ENCODE data around the gene NOL8. TPM values are rescaled to one million over a fixed set of nuclear protein-coding genes. Genes with fewer than 3 reads are reported as not detected.

NOL8 gene
- total and polyA plus RNA-seq, 2 experiments from 2014 or later = 26.0 to 42.7 TPM

DNA sequence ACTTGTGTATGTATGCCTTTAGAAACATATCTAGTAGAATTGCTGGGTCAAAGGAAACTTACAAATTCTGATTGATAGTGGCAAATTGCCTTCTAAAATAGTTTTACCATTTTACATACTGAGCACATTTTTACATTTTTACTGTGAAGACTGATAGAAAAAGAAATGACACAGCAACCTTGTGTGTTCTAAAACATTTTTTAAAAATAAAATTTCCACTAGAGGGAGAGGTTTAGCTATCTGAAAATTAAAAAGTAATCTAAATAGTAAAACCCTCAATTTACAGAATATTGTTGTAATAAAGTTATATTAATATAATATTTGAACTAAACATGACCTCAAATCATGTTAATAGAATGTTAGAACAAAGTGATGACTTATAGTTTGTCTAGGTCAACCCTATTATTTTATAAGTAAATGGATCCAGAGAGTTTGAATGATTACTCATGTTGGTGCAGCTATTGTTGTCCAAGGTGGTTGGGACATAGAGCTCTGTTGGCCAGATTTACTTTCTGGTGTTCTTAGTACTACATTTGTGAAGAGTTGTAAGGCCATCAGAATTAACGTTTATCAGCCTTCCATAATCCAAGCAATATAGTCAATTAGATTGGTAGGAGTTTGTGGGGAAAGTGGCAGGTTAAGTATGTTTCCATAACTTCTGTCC is 17.8 kb upstream of the NOL8 start:
- Mint-ChIP-seq H3K4me1 (peaks cover 9% of the 10 kb centered on the region; the same call in 2 of the 3 replicates), H3K27ac (no peak overlapping the region), H3K27me3 (ENCODE audit: insufficient read depth, low read depth, poor library complexity) (peaks cover 3% of the 10 kb centered on the region), H3K4me3 (no peak overlapping the region), H3K9me3 (peaks cover 8% of the 10 kb centered on the region), H3K36me3 (ENCODE audit: low read depth) (peaks cover 44% of the 10 kb centered on the region)
- Histone ChIP-seq H3K27ac (ENCODE audit: low read depth) (no peak overlapping the region), H3K79me2 (replicated peaks; ENCODE audit: insufficient read depth) (no peaks in the 10 kb centered on the region), H4K20me1 (replicated peaks; ENCODE audit: insufficient read depth) (no peaks in the 10 kb centered on the region), H3K4me2 (no peak overlapping the region), H3K27me3 (ENCODE audit: insufficient read depth) (no peaks in the 10 kb centered on the region), H3K4me1 (ENCODE audit: insufficient read depth) (no peaks in the 10 kb centered on the region), H3K4me3 (no peak overlapping the region), H2AFZ (no peak overlapping the region), H3F3A (replicated peaks; ENCODE audit: low read depth) (no peaks in the 10 kb centered on the region), H3K36me3 (ENCODE audit: insufficient read depth) (peaks cover 23% of the 10 kb centered on the region), H3K9me2 (ENCODE audit: insufficient read depth) (no peaks in the 10 kb centered on the region)
- TF ChIP-seq ZNF331 (CRISPR knock-in tag; IDR thresholded peaks at IDR 0.05; ENCODE audit: low read depth) (no peak), EZH2 (IDR thresholded peaks at IDR 0.05; ENCODE audit: low read depth, unreplicated experiment) (no peak), CREB1 (CRISPR knock-in tag; IDR thresholded peaks at IDR 0.05; ENCODE audit: low read depth) (no peak), EZH2phosphoT487 (IDR thresholded peaks at IDR 0.05; ENCODE audit: unreplicated experiment) (no peak)
- TF ChIP-seq, protein P1, sequence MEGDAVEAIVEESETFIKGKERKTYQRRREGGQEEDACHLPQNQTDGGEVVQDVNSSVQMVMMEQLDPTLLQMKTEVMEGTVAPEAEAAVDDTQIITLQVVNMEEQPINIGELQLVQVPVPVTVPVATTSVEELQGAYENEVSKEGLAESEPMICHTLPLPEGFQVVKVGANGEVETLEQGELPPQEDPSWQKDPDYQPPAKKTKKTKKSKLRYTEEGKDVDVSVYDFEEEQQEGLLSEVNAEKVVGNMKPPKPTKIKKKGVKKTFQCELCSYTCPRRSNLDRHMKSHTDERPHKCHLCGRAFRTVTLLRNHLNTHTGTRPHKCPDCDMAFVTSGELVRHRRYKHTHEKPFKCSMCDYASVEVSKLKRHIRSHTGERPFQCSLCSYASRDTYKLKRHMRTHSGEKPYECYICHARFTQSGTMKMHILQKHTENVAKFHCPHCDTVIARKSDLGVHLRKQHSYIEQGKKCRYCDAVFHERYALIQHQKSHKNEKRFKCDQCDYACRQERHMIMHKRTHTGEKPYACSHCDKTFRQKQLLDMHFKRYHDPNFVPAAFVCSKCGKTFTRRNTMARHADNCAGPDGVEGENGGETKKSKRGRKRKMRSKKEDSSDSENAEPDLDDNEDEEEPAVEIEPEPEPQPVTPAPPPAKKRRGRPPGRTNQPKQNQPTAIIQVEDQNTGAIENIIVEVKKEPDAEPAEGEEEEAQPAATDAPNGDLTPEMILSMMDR (conservative IDR thresholded peaks at IDR 0.05; ENCODE audit: low read depth in 2 of 2) = no peak
- TF ChIP-seq, protein P2, sequence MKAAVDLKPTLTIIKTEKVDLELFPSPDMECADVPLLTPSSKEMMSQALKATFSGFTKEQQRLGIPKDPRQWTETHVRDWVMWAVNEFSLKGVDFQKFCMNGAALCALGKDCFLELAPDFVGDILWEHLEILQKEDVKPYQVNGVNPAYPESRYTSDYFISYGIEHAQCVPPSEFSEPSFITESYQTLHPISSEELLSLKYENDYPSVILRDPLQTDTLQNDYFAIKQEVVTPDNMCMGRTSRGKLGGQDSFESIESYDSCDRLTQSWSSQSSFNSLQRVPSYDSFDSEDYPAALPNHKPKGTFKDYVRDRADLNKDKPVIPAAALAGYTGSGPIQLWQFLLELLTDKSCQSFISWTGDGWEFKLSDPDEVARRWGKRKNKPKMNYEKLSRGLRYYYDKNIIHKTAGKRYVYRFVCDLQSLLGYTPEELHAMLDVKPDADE (IDR thresholded peaks at IDR 0.05) = no peak
- ATAC-seq = no peak
- no peak for DNase-seq (ENCODE audit: low spot score)

DNA sequence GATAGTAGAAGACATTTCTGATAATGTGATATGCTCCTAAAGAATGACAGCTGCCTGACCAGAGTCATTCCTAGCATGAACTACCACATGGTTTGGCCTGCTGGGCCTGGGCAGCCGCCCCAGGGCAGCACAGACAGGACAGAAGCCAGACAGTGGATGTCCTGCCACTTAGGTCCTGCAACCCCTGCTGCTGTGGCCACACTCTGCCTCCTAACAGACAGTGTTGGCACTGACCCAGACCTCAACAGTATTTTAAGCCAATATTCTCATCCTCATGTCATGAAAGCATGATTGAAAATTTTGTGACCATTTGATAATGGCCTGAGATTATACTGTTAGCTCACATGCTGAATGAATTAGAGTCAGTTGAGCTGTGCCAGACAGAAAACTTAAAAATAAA is 16.4 kb upstream of the NOL8 start:
- no peaks in the 10 kb centered on the region for H3K27me3 ChIP-seq (ENCODE audit: insufficient read depth)
- no peaks in the 10 kb centered on the region for H4K20me1 ChIP-seq (replicated peaks; ENCODE audit: insufficient read depth)
- Mint-ChIP-seq H3K4me1 (peaks cover 9% of the 10 kb centered on the region; the same call in 2 of the 3 replicates), H3K27me3 (ENCODE audit: insufficient read depth, low read depth, poor library complexity) (peaks cover 3% of the 10 kb centered on the region), H3K36me3 (ENCODE audit: low read depth) (peaks cover 48% of the 10 kb centered on the region), H3K4me3 (no peak overlapping the region; the same call in 2 of the 3 replicates), H3K9me3 (peaks cover 8% of the 10 kb centered on the region), H3K27ac (no peak overlapping the region)
- H2AFZ ChIP-seq = no peak overlapping the region
- DNase-seq (ENCODE audit: low spot score) (no peak), ATAC-seq (no peak)
- H3K79me2 ChIP-seq (replicated peaks; ENCODE audit: insufficient read depth) = no peaks in the 10 kb centered on the region
- no peak for TF ChIP-seq CREB1 (CRISPR knock-in tag; IDR thresholded peaks at IDR 0.05; ENCODE audit: low read depth)
- no peak overlapping the region for H3K4me3 ChIP-seq
- H3K27ac ChIP-seq (ENCODE audit: low read depth) = no peak overlapping the region
- H3K9me2 ChIP-seq (ENCODE audit: insufficient read depth) = no peaks in the 10 kb centered on the region
- H3K36me3 ChIP-seq (ENCODE audit: insufficient read depth) = peaks cover 23% of the 10 kb centered on the region
- H3K4me1 ChIP-seq (ENCODE audit: insufficient read depth) = no peaks in the 10 kb centered on the region
- H3F3A ChIP-seq (replicated peaks; ENCODE audit: low read depth) = no peaks in the 10 kb centered on the region
- no peak overlapping the region for H3K4me2 ChIP-seq

DNA sequence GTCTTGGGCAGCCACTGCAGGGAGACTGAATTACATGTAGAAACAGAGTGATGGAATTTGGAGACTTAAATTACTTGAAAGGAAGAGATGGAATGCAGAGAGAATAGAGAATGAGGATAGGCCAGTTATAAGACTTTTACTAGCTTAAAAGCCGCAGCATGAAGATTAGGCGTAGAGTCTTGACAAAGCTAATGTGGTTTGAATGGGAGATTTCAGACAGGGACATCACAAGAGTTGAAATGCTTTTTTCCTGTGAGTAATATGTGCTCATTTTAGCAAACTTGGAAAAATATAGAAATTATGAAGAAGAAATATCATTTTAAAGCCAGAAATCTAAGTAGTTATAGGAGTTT is 8.1 kb upstream of the NOL8 start:
- DNase-seq (ENCODE audit: low spot score) = no peak
- Histone ChIP-seq H3K36me3 (ENCODE audit: insufficient read depth) (peaks cover under 1% of the 10 kb centered on the region), H3K4me3 (no peak overlapping the region), H3F3A (replicated peaks; ENCODE audit: low read depth) (no peaks in the 10 kb centered on the region), H3K4me2 (no peak overlapping the region), H3K79me2 (replicated peaks; ENCODE audit: insufficient read depth) (peaks cover 12% of the 10 kb centered on the region), H2AFZ (no peak overlapping the region), H3K27ac (ENCODE audit: low read depth) (0 out of 2 replicates have a peak overlapping the region, but pooled peaks have one; percentile 48), H3K4me1 (ENCODE audit: insufficient read depth) (no peaks in the 10 kb centered on the region; the same call in 1 of the 2 replicates), H3K27me3 (ENCODE audit: insufficient read depth) (no peaks in the 10 kb centered on the region), H3K9me2 (ENCODE audit: insufficient read depth) (no peaks in the 10 kb centered on the region), H4K20me1 (replicated peaks; ENCODE audit: insufficient read depth) (no peaks in the 10 kb centered on the region)
- Mint-ChIP-seq H3K27me3 (ENCODE audit: insufficient read depth, low read depth, poor library complexity) (no peaks in the 10 kb centered on the region), H3K27ac (no peak overlapping the region), H3K36me3 (ENCODE audit: low read depth) (peaks cover 7% of the 10 kb centered on the region; the same call in 1 of the 3 replicates), H3K4me1 (no peaks in the 10 kb centered on the region), H3K9me3 (no peaks in the 10 kb centered on the region), H3K4me3 (no peak overlapping the region)
- no peak for ATAC-seq
- TF ChIP-seq JUNB (IDR thresholded peaks at IDR 0.05; ENCODE audit: unreplicated experiment) (no peak), ZNF331 (CRISPR knock-in tag; IDR thresholded peaks at IDR 0.05; ENCODE audit: low read depth) (no peak), NANOG (IDR thresholded peaks at IDR 0.05; ENCODE audit: borderline replicate concordance) (no peak), POLR2AphosphoS5 (IDR thresholded peaks at IDR 0.05; ENCODE audit: low read depth) (no peak), ZNF114 (CRISPR knock-in tag; IDR thresholded peaks at IDR 0.05) (no peak), STAT1 (IDR thresholded peaks at IDR 0.05; ENCODE audit: unreplicated experiment) (no peak), EZH2phosphoT487 (IDR thresholded peaks at IDR 0.05; ENCODE audit: unreplicated experiment) (no peak), CREB1 (CRISPR knock-in tag; IDR thresholded peaks at IDR 0.05; ENCODE audit: low read depth) (no peak), EZH2 (IDR thresholded peaks at IDR 0.05; ENCODE audit: low read depth, unreplicated experiment) (no peak)
- TF ChIP-seq, protein P2 (IDR thresholded peaks at IDR 0.05) = no peak

All from GM23338 (cell line).